H1 (cell line): ENCODE results near the gene KCNMB1. TPM values are rescaled to one million over a fixed set of nuclear protein-coding genes. Genes with fewer than 3 reads are reported as not detected.

Experiments
- CTCF ChIA-PET: fragments of 300-600 bp; sonication (Branson Sonifier 250); formaldehyde crosslinking; loops from one replicate; lab custom pipeline; 2021; ENCODE audit not compliant: partially characterized antibody; lab: Charles Lee
- POLR2A ChIA-PET: fragments of 300-600 bp; sonication (Branson Sonifier 250); formaldehyde crosslinking; loops from one replicate; lab custom pipeline; 2021; ENCODE audit warnings: inconsistent platforms; ENCODE audit not compliant: partially characterized antibody; lab: Charles Lee
- DNase-seq, 2 experiments: peaks; one replicate each; pipeline versions ENCODE4 v3.0.0 to v3.0.0-alpha.2; 2010 to 2022; ENCODE audit warnings: low spot score in 2 of 2, low read depth in 1 of 2, mixed read lengths in 1 of 2
- FAIRE-seq: peaks from 2 replicates; lab custom pipeline; 2011; peaks lifted over from hg19 to GRCh38; lab: Jason Lieb, UNC
- H2AFZ ChIP-seq: 2 replicates; pipeline ENCODE4 v1.8.1; 2012; ENCODE audit warnings: low read length, inconsistent platforms
- H2AK5ac ChIP-seq: 2 replicates; pipeline ENCODE4 v1.6.1; 2013; ENCODE audit warnings: low read depth, low read length
- H2BK120ac ChIP-seq: replicated peaks from 2 replicates; pipeline ENCODE3; 2013; ENCODE audit warnings: low read depth, low read length, inconsistent platforms
- H2BK12ac ChIP-seq: 2 replicates; pipeline ENCODE4 v1.6.1; 2013; ENCODE audit warnings: low read depth, low read length
- H2BK15ac ChIP-seq: 2 replicates; pipeline ENCODE4 v1.6.1; 2013; ENCODE audit warnings: low read length
- H2BK20ac ChIP-seq: 2 replicates; pipeline ENCODE4 v1.6.1; 2013; ENCODE audit warnings: low read length
- H2BK5ac ChIP-seq: 2 replicates; pipeline ENCODE4 v1.6.1; 2013; ENCODE audit warnings: low read depth, low read length
- H3K14ac ChIP-seq: 2 replicates; pipeline ENCODE4 v1.6.1; 2013; ENCODE audit warnings: inconsistent platforms; ENCODE audit not compliant: insufficient read length
- H3K18ac ChIP-seq: 2 replicates; pipeline ENCODE4 v1.6.1; 2013; ENCODE audit warnings: low read length; ENCODE audit errors: extremely low read depth
- H3K23ac ChIP-seq: 2 replicates; pipeline ENCODE4 v1.6.1; 2013; ENCODE audit warnings: inconsistent platforms; ENCODE audit not compliant: insufficient read length
- H3K23me2 ChIP-seq: 2 replicates; pipeline ENCODE4 v1.6.1; 2013; ENCODE audit warnings: low read depth, low read length
- H3K27ac ChIP-seq: 2 replicates; pipeline ENCODE4 v1.6.1; 2011; ENCODE audit warnings: low read depth, low read length, inconsistent platforms
- H3K27me3 ChIP-seq, 4 experiments: replicated peaks in 1 of 4; 1 replicate in 1 of 4; 2 replicates in 3 of 4; pipeline versions ENCODE4 v1.6.1 to v1.8.1; 2011 to 2013; ENCODE audit warnings: low read length in 3 of 4, mild to moderate bottlenecking in 3 of 4, inconsistent platforms in 2 of 4, mixed read lengths in 2 of 4, moderate library complexity in 1 of 4; ENCODE audit not compliant: control insufficient read depth in 3 of 4, insufficient read depth in 3 of 4; ENCODE audit errors: extremely low read depth in 1 of 4
- H3K36me3 ChIP-seq, 4 experiments: 2 replicates each; pipeline versions ENCODE4 v1.6.1 to v1.8.1; 2011 to 2013; ENCODE audit warnings: mild to moderate bottlenecking in 4 of 4, low read length in 3 of 4, moderate library complexity in 2 of 4, control low read depth in 1 of 4, inconsistent platforms in 1 of 4; ENCODE audit not compliant: insufficient read depth in 4 of 4, control insufficient read depth in 2 of 4
- H3K4ac ChIP-seq: replicated peaks from 2 replicates; pipeline ENCODE3; 2013; ENCODE audit warnings: low read length, low read depth, mixed read lengths, inconsistent platforms; ENCODE audit not compliant: insufficient read length
- H3K4me1 ChIP-seq, 4 experiments: replicated peaks in 1 of 4; 1 replicate in 1 of 4; 2 replicates in 3 of 4; pipeline versions ENCODE4 v1.6.1 to v1.8.1; 2011 to 2013; ENCODE audit warnings: low read length in 3 of 4, inconsistent platforms in 2 of 4, mixed read lengths in 1 of 4; ENCODE audit not compliant: insufficient read depth in 4 of 4, control insufficient read depth in 3 of 4
- H3K4me2 ChIP-seq, 2 experiments: 2 replicates each; pipeline versions ENCODE4 v1.6.1 to v1.8.1; 2011 to 2013; ENCODE audit warnings: low read depth in 2 of 2, low read length in 2 of 2, control low read depth in 1 of 2, inconsistent platforms in 1 of 2, mild to moderate bottlenecking in 1 of 2; ENCODE audit not compliant: insufficient read depth in 1 of 2
- H3K4me3 ChIP-seq, 4 experiments: fragments of 200-600, 300-600 bp in 1 of 4; sonication (generic), shearing (Covaris generic), sonication (Bioruptor Twin) in 1 of 4; 2 replicates each; pipeline versions ENCODE4 v1.5.1 to v1.8.1; 2011 to 2016; ENCODE audit warnings: low read length in 4 of 4, low read depth in 3 of 4, control low read depth in 2 of 4, inconsistent platforms in 2 of 4, mild to moderate bottlenecking in 2 of 4, mixed read lengths in 1 of 4, moderate library complexity in 1 of 4; ENCODE audit not compliant: insufficient read depth in 2 of 4; ENCODE audit errors: extremely low read depth in 1 of 4
- H3K56ac ChIP-seq: replicated peaks from 2 replicates; pipeline ENCODE3; 2013; ENCODE audit warnings: low read depth, mild to moderate bottlenecking, mixed read lengths, low read length, inconsistent platforms; ENCODE audit not compliant: insufficient read length
- H3K79me1 ChIP-seq: 2 replicates; pipeline ENCODE4 v1.6.1; 2013; ENCODE audit warnings: low read depth, low read length, control low read depth
- H3K79me2 ChIP-seq, 2 experiments: 2 replicates each; pipeline versions ENCODE4 v1.6.1 to v1.8.1; 2012 to 2013; ENCODE audit warnings: low read length in 2 of 2, mild to moderate bottlenecking in 2 of 2, inconsistent platforms in 1 of 2; ENCODE audit not compliant: insufficient read depth in 2 of 2, control insufficient read depth in 1 of 2
- H3K9ac ChIP-seq, 4 experiments: replicated peaks in 1 of 4; 1 replicate in 1 of 4; 2 replicates in 3 of 4; pipeline versions ENCODE4 v1.6.1 to v1.8.1; 2011 to 2013; ENCODE audit warnings: low read depth in 3 of 4, low read length in 3 of 4, control low read depth in 2 of 4, mild to moderate bottlenecking in 2 of 4, moderate library complexity in 2 of 4, inconsistent platforms in 1 of 4; ENCODE audit errors: extremely low read depth in 1 of 4
- H3K9me3 ChIP-seq, 2 experiments: 2 replicates each; pipeline versions ENCODE4 v1.6.1 to v1.8.1; 2012 to 2013; ENCODE audit warnings: mild to moderate bottlenecking in 2 of 2, moderate library complexity in 2 of 2, control low read depth in 1 of 2, inconsistent platforms in 1 of 2, low read depth in 1 of 2, low read length in 1 of 2, mixed read lengths in 1 of 2; ENCODE audit not compliant: insufficient read depth in 2 of 2
- H4K20me1 ChIP-seq, 2 experiments: replicated peaks in 1 of 2; 2 replicates each; pipeline versions ENCODE3 to v1.8.1; 2011 to 2013; ENCODE audit warnings: inconsistent platforms in 2 of 2, low read length in 2 of 2, mild to moderate bottlenecking in 1 of 2; ENCODE audit not compliant: insufficient read depth in 2 of 2, control insufficient read depth in 1 of 2
- H4K5ac ChIP-seq: 2 replicates; pipeline ENCODE4 v1.6.1; 2013; ENCODE audit warnings: low read length, low read depth, mixed read lengths, inconsistent platforms; ENCODE audit not compliant: insufficient read length
- H4K8ac ChIP-seq: 2 replicates; pipeline ENCODE4 v1.8.0; 2013; ENCODE audit warnings: mild to moderate bottlenecking, moderate library complexity, low read length, inconsistent platforms; ENCODE audit not compliant: insufficient read depth; ENCODE audit errors: extremely low read depth
- H4K91ac ChIP-seq: replicated peaks from 2 replicates; pipeline ENCODE3; 2013; ENCODE audit warnings: low read length, mixed read lengths, inconsistent platforms; ENCODE audit not compliant: insufficient read length
- ASH2L ChIP-seq: fragments of 200-600, 300-600 bp; sonication (generic); IDR thresholded peaks from one replicate; pipeline ENCODE4 v1.7.1; 2017; ENCODE audit warnings: low read length
- CBX5 ChIP-seq: fragments of 300-800, 300-1000 bp; sonication (generic); IDR thresholded peaks from 2 replicates; pipeline ENCODE4 v1.7.1; 2016; ENCODE audit warnings: antibody characterized with exemption, low read length, low read depth
- CBX8 ChIP-seq: fragments of 300-800, 300-1000 bp; sonication (generic); IDR thresholded peaks from 2 replicates; pipeline ENCODE4 v1.7.1; 2016; ENCODE audit warnings: low read depth, low read length, borderline replicate concordance
- CTBP2 ChIP-seq: IDR thresholded peaks from 2 replicates; pipeline ENCODE4 v1.7.0; 2011; ENCODE audit warnings: borderline replicate concordance, mild to moderate bottlenecking, moderate library complexity, mixed read lengths, low read length; ENCODE audit not compliant: insufficient read depth, insufficient read length
- EZH2 ChIP-seq: fragments of 200-600 bp; sonication (generic); IDR thresholded peaks from 2 replicates; pipeline ENCODE4 v1.7.1; 2012; ENCODE audit warnings: low read depth, mild to moderate bottlenecking, moderate library complexity, low read length, inconsistent platforms; ENCODE audit not compliant: severe bottlenecking
- HDAC2 ChIP-seq, 2 experiments: fragments of 300-600 bp in 1 of 2; sonication (generic) in 1 of 2; IDR thresholded peaks; 2 replicates each; pipeline ENCODE4 v1.6.1; 2011 to 2012; ENCODE audit warnings: low read depth in 2 of 2, low read length in 2 of 2, mild to moderate bottlenecking in 2 of 2, moderate library complexity in 2 of 2, borderline replicate concordance in 1 of 2, inconsistent platforms in 1 of 2
- MAFK ChIP-seq: IDR thresholded peaks from 2 replicates; pipeline ENCODE4 v1.6.1; 2012; ENCODE audit warnings: low read depth, mild to moderate bottlenecking, improper control_type of control experiment, low read length
- NANOG ChIP-seq: IDR thresholded peaks from 2 replicates; pipeline ENCODE4 v1.6.1; 2011; ENCODE audit warnings: low read length, low read depth, mild to moderate bottlenecking, inconsistent platforms; ENCODE audit not compliant: insufficient read depth, poor library complexity, severe bottlenecking
- NRF1 ChIP-seq: IDR thresholded peaks from 2 replicates; pipeline ENCODE4 v1.6.1; 2011; ENCODE audit warnings: mild to moderate bottlenecking, low read depth, low read length, improper control_type of control experiment
- PHF8 ChIP-seq: fragments of 200-600 bp; sonication (generic); conservative IDR thresholded peaks from 2 replicates; pipeline ENCODE4 v1.7.1; 2012; ENCODE audit warnings: low read depth, mild to moderate bottlenecking, inconsistent platforms, low read length, moderate library complexity
- POLR2AphosphoS5 ChIP-seq: IDR thresholded peaks from 2 replicates; pipeline ENCODE4 v1.6.1; 2011; ENCODE audit warnings: low read depth, low read length
- RFX5 ChIP-seq: IDR thresholded peaks from 2 replicates; pipeline ENCODE4 v1.6.1; 2011; ENCODE audit warnings: low read depth, low read length, improper control_type of control experiment, borderline replicate concordance
- SP1 ChIP-seq: IDR thresholded peaks from 2 replicates; pipeline ENCODE4 v1.6.1; 2011; ENCODE audit warnings: low read depth, low read length
- TBP ChIP-seq: IDR thresholded peaks from 2 replicates; pipeline ENCODE4 v1.6.1; 2011; ENCODE audit warnings: low read depth, low read length, improper control_type of control experiment
- TCF12 ChIP-seq: IDR thresholded peaks from 2 replicates; pipeline ENCODE4 v1.6.1; 2011; ENCODE audit warnings: low read depth, mild to moderate bottlenecking, low read length
- WGBS, 2 experiments: shearing (Covaris generic) in 1 of 2; methylation state at CpG; one replicate each; pipeline versions ENCODE4 v1.1.6 to v1.1.7; 2013 to 2015; ENCODE audit warnings: low lambda C conversion rate in 2 of 2, mixed read lengths in 2 of 2, inconsistent platforms in 1 of 2, low coverage in 1 of 2, missing lambda C conversion rate in 1 of 2; ENCODE audit not compliant: insufficient replicate concordance in 2 of 2, insufficient coverage in 1 of 2, insufficient read length in 1 of 2; ENCODE audit errors: extremely low coverage in 1 of 2, missing lambda C conversion rate in 1 of 2; 5-methylcytosine and 5-hydroxymethylcytosine counted together
- polyA plus RNA-seq, 7 experiments: library from polyadenylated mRNA; depleted of rRNA in 3 of 7; stranded (reverse) in 5 of 7; unstranded in 2 of 7; fragments of >200 nt in 5 of 7; fragments of 200-250 nt in 2 of 7; gene quantifications; 1 replicate in 5 of 7; 2 replicates in 1 of 7; 4 replicates in 1 of 7; pipeline versions ENCODE4 v1.2.1 to v1.2.3, GENCODE V29; 2011 to 2013; ENCODE audit warnings: missing spikeins in 2 of 7, mixed read lengths in 2 of 7
- total RNA-seq: library from RNA; stranded (reverse); fragmentation: NEBNext Ultra II Directional; extraction: Animal tissue kit (Norgen Biotek cat#: 25700); gene quantifications from 2 replicates; pipeline ENCODE4 v1.2.1, GENCODE V29; 2021

Gene KCNMB1
- total and polyA plus RNA-seq, 2 of the 8 experiments (the other 6 are each of a cell fraction or from before 2014, with no cell fraction given): 0.08 to 0.19 TPM

- Histone ChIP-seq H2BK12ac (no peak overlapping the region), H3K36me3 (no peaks in the 10 kb centered on the region), H3K9ac (no peak overlapping the region), H2AK5ac (no peak overlapping the region), H3K9me3 (no peaks in the 10 kb centered on the region), H3K56ac (no peak overlapping the region), H4K20me1 (no peaks in the 10 kb centered on the region), H3K14ac (no peak overlapping the region), H3K4me3 (no peak overlapping the region), H3K27me3 (no peaks in the 10 kb centered on the region), H3K4me1 (peaks cover 0 to 2% (median 0%) of the 10 kb centered on the region in 4 experiments; a peak in 2 of 7 replicates), H2BK5ac (no peak overlapping the region), H3K23ac (no peak overlapping the region), H4K5ac (no peak overlapping the region), H3K23me2 (no peaks in the 10 kb centered on the region), H2BK120ac (no peak overlapping the region), H3K4ac (no peak overlapping the region), H3K4me2 (no peak overlapping the region), H3K18ac (no peak overlapping the region), H4K8ac (no peak overlapping the region), H2BK20ac (no peak overlapping the region), H3K79me1 (no peaks in the 10 kb centered on the region), H4K91ac (no peak overlapping the region), H2BK15ac (no peak overlapping the region), H2AFZ (no peak overlapping the region), H3K79me2 (no peaks in the 10 kb centered on the region), H3K27ac (no peak overlapping the region)
- ChIA-PET CTCF (interaction anchor here (0.7 to 10.8 kb wide), 16 partner anchors 9 to 322 kb away, joined by 3 to 151 read pairs (median 5); no protein-coding TSS in a partner anchor), POLR2A (no interaction called here)
- WGBS, 2 experiments: 93% methylated on average over 7 of the region's 7 CpGs; no CpG with 5 or more reads in 1 of the 2 experiments
- no peak for FAIRE-seq
- DNase-seq: no peak
- TF ChIP-seq EZH2 (no peak), NRF1 (no peak), RFX5 (no peak), MAFK (no peak), CBX5 (no peak), PHF8 (no peak), POLR2AphosphoS5 (no peak), TCF12 (no peak), NANOG (no peak), SP1 (no peak), TBP (no peak), HDAC2 (IDR thresholded peaks at IDR 0.05; ENCODE audit: borderline replicate concordance in 1 of 2, low read depth in 2 of 2, low read length in 2 of 2) (no peak), CTBP2 (no peak), ASH2L (no peak), CBX8 (no peak)
Observed at GRCh38 chr5:170423692-170424091, 34.5 kb upstream of the KCNMB1 start.
